ENCODE data around the gene PRKAR1A. TPM values are rescaled to one million over a fixed set of nuclear protein-coding genes. Genes with fewer than 3 reads are reported as not detected.
"Not testable (repeated sequence)": the region's sequence is repeated elsewhere in the genome, so short reads cannot be mapped to it uniquely, and the experiment has no call there.

The PRKAR1A gene
- total RNA-seq, 4 donors from 2014 or later = 267 to 390 (median 347) TPM

GRCh38 chr17:68577497-68577821, 65.2 kb downstream of the PRKAR1A start:
- no peaks in the 10 kb centered on the region for H3K36me3 ChIP-seq
- WGBS, 2 donors (ENCODE audit: low coverage in 1 of 2) = 36 to 47% methylated on average over 3 of the region's 3 CpGs

GRCh38 chr17:68578236-68578635, 66.0 kb downstream of the PRKAR1A start:
- no peaks in the 10 kb centered on the region for H3K9me3 ChIP-seq
- peaks cover 0 to 25% (median 6%) of the 10 kb centered on the region in 3 donors for H3K4me1 ChIP-seq
- ATAC-seq = no peak
- no peak overlapping the region for H3K4me3 ChIP-seq
- no peaks in the 10 kb centered on the region for H3K27me3 ChIP-seq
- no peak overlapping the region for H3K27ac ChIP-seq
- no peaks in the 10 kb centered on the region for H3K36me3 ChIP-seq
- WGBS, 2 donors (ENCODE audit: low coverage in 1 of 2) = 82 to 100% methylated on average over 3 of the region's 3 CpGs
- TF ChIP-seq POLR2AphosphoS5 (IDR thresholded peaks at IDR 0.05) = no peak

More at GRCh38 chr17:68577497-68577821, 65.2 kb downstream of the PRKAR1A start:
- Histone ChIP-seq H3K9me3 (no peaks in the 10 kb centered on the region), H3K27ac (no peak overlapping the region), H3K4me1 (peaks cover 0 to 25% (median 6%) of the 10 kb centered on the region in 3 donors), H3K27me3 (no peaks in the 10 kb centered on the region), H3K4me3 (no peak overlapping the region)
- no peak for TF ChIP-seq EP300 (IDR thresholded peaks at IDR 0.05)
- no peak for TF ChIP-seq POLR2A (IDR thresholded peaks at IDR 0.05)
- no peak for TF ChIP-seq CTCF (IDR thresholded peaks at IDR 0.05)
- TF ChIP-seq POLR2AphosphoS5 (IDR thresholded peaks at IDR 0.05) = no peak
- ATAC-seq = no peak

- Histone ChIP-seq H3K4me1 (peaks cover 0 to 25% (median 6%) of the 10 kb centered on the region in 3 donors), H3K27ac (no peak overlapping the region), H3K36me3 (no peaks in the 10 kb centered on the region), H3K4me3 (no peak overlapping the region), H3K9me3 (no peaks in the 10 kb centered on the region), H3K27me3 (no peaks in the 10 kb centered on the region)
- 72 to 80% methylated on average over 6 to 7 of the region's 8 CpGs for WGBS, 2 donors (ENCODE audit: low coverage in 1 of 2)
- ATAC-seq = no peak
- no peak for TF ChIP-seq EP300 (IDR thresholded peaks at IDR 0.05)
- TF ChIP-seq POLR2AphosphoS5 (IDR thresholded peaks at IDR 0.05) = no peak
- TF ChIP-seq POLR2A (IDR thresholded peaks at IDR 0.05) = no peak
- no peak for TF ChIP-seq CTCF (IDR thresholded peaks at IDR 0.05)
Measured at GRCh38 chr17:68579194-68579927, 67.1 kb downstream of the PRKAR1A start.

- 47 to 69% methylated on average over 4 of the region's 6 CpGs for WGBS, 2 donors (ENCODE audit: low coverage in 1 of 2)
- Histone ChIP-seq H3K27ac (peak overlapping the region in 1 of 4 donors; percentile 43), H3K4me3 (no peak overlapping the region), H3K36me3 (no peaks in the 10 kb centered on the region), H3K4me1 (peaks cover 0 to 25% (median 6%) of the 10 kb centered on the region in 3 donors), H3K9me3 (no peaks in the 10 kb centered on the region), H3K27me3 (no peaks in the 10 kb centered on the region)
- ATAC-seq = peak; percentile 71
- TF ChIP-seq POLR2AphosphoS5 (IDR thresholded peaks at IDR 0.05) = peak; percentile 58
- TF ChIP-seq EP300 (IDR thresholded peaks at IDR 0.05) = no peak
Measured at GRCh38 chr17:68580236-68580770, 68.1 kb downstream of the PRKAR1A start.

GRCh38 chr17:68581863-68582645, 69.8 kb downstream of the PRKAR1A start:
- TF ChIP-seq POLR2A (IDR thresholded peaks at IDR 0.05) (no peak), CTCF (IDR thresholded peaks at IDR 0.05) (no peak), EP300 (IDR thresholded peaks at IDR 0.05) (no peak), POLR2AphosphoS5 (IDR thresholded peaks at IDR 0.05) (no peak)
- Histone ChIP-seq H3K36me3 (no peaks in the 10 kb centered on the region), H3K9me3 (no peaks in the 10 kb centered on the region), H3K4me1 (peaks cover 0 to 25% (median 0%) of the 10 kb centered on the region in 3 donors), H3K27me3 (peaks cover 5% of the 10 kb centered on the region), H3K4me3 (no peak overlapping the region), H3K27ac (no peak overlapping the region)
- 86 to 93% methylated on average over 6 to 9 of the region's 9 CpGs for WGBS, 2 donors (ENCODE audit: low coverage in 1 of 2)
- no peak for ATAC-seq

GRCh38 chr17:68582867-68583266, 70.6 kb downstream of the PRKAR1A start:
- not testable (repeated sequence) for H3K9me3 ChIP-seq, H3K27me3 ChIP-seq, H3K4me3 ChIP-seq, H3K27ac ChIP-seq, H3K36me3 ChIP-seq, ATAC-seq
- peaks cover 0 to 18% (median 0%) of the 10 kb centered on the region in 3 donors for H3K4me1 ChIP-seq
- WGBS, 2 donors (ENCODE audit: low coverage in 1 of 2) = 59 to 70% methylated on average over 4 to 5 of the region's 6 CpGs

Measured in gastroesophageal sphincter (tissue), 4 donors.